NCI-H1436 treated with DMSO at 0.1 percent for 48 hours (cell line): ENCODE results near the gene AUTS2.
A peak's percentile ranks its signal among the peaks of the same experiment; 100 is the strongest.

Experiments
- DNase-seq: peaks from one replicate; lab custom pipeline; 2025; lab: John Stamatoyannopoulos, UW

Gene AUTS2

DNA sequence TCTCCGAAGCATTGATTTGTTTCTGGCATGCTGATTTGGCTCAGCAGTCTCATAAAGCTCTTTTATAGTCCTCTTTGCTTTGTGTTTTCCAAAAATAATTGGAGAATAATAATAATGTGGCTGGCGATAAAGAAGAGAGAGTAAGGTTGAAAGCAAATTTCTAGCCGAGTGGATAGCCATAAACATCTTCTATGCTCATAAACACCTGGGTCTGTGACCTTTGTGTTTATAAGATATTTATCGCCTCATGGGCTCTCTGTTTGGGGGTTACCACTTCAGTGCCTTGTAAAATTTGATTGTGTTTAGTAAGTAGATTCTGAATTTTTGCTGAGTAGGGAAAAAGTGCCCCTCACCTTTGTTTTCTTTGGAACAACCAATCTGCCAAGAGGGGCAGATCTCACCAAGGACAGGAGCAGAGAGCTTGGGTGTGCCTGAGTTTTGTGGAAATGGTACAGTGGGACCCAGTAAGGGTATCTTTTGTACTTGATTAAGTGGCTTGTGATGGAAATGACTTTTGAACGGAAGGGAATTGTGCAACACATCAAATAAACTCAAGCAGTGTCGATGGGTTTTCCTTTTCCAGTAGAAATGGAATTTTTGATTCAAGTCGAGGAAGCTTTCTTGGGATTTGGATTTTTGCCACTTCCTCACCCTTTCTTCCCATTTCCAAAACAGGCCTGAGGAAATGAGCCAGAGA, 220.5 kb downstream of the AUTS2 start:
- DNase-seq: no peak

DNA sequence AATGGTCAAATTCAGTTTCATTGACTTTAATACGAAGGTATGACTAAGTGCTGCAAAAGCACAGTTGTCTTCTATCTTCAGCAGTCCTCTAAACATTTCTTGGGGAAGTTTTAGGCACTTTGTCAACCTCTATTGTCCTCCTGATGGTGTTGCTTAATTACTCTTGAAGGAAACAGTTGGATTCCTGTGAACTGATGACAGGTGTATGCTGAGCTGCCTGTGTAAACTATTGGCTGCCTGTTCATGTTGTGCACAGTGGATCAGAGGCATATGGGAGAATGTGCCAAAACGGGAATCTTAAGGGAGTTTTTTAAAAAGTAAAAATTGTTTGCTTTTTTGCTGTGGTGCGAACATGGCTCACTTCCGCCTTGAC, 221.0 kb downstream of the AUTS2 start:
- DNase-seq: no peak

- peak; percentile 43 for DNase-seq
Measured at GRCh38 chr7:69820479-69821192, 222.4 kb downstream of the AUTS2 start.

DNA sequence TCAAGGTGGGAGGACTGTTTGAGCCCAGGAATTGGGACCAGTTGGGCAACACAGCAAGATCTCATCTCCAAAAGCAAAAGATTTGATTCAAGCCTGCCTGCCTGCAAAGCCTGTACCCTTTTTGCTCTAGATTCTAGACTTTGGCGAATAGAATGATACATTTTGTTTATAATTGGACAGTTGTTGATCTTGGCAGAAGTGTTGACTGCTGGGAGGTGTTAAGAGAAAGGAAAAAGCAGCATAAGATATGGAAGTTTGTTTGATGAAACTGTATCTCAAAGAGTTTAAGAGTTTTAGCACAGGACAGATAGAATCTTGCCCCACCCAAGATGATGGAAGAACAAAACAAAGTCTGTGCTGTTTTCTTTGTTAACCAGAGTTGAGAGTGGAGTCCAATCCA, 224.1 kb downstream of the AUTS2 start:
- DNase-seq: no peak

DNA sequence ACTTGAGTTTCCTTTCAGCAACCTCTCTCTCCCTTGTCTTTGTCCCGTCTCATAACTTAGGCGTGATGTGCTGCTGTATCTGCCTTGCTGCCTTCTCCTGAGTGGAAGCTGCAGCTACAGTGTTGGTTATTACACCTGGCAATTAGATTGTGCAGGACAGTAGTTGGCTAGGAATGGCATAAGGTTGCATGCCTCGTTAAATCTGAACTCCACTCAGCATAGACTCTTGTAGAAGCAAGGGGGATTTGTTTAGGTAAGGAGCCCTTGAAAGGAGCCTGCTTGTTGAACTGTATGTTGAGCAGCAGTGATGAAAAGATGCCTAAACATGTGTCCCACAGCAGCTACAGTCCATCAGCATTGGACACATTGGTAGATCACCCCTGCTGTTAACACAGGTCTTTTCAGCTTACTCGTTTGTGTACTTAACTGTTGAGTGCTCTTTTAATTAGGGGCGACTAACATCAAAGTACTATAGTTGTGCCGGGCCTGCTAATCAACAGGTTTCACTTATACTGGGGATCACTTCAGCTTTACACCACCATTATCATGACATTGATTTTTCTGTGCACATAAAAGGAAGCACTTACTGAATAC, 225.0 kb downstream of the AUTS2 start:
- DNase-seq: no peak

GRCh38 chr7:69825113-69825972, 227.1 kb downstream of the AUTS2 start:
- no peak for DNase-seq

GRCh38 chr7:69826283-69826682, 228.0 kb downstream of the AUTS2 start:
- no peak for DNase-seq

DNA sequence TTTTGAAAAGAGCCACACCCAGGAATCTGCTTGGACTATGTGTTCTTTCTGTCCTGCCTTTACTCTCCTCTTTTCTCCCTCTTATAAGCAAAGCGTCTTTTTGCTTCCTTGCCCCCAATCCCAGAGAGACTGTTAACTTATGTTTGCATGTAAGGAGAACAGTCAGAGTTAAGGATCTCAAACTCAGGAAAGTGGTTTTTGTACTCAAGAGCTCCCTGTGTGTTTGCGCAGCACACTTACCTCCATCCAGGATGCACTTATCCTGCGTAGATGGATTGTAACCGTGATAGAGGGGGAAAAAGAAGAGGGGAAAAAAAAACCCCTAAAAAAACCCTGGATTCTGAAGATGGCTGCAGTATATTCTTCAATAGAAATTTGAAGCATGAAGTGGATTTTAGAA, 228.9 kb downstream of the AUTS2 start:
- no peak for DNase-seq

DNA sequence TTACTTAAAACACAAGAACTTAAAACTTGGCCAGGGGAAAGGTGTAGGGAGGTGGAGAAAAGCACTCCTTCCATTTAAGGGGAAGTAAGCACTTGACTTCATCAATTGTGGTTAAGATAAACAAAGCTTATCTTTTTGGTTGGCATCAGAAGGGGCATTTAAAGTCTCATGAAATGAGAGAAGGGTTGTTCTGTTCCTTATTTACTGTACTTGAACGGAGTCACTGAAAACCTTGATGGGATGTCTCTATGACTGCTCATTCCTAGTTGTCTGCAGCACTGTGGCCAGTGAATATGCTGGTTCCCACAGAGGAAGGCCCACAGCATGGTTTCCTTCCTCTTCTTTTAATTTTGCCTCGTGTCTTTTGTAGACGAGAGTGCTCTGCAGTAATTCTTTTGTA, 229.3 kb downstream of the AUTS2 start:
- no peak for DNase-seq

- no peak for DNase-seq
Measured at GRCh38 chr7:69832356-69832755, 234.1 kb downstream of the AUTS2 start.

DNA sequence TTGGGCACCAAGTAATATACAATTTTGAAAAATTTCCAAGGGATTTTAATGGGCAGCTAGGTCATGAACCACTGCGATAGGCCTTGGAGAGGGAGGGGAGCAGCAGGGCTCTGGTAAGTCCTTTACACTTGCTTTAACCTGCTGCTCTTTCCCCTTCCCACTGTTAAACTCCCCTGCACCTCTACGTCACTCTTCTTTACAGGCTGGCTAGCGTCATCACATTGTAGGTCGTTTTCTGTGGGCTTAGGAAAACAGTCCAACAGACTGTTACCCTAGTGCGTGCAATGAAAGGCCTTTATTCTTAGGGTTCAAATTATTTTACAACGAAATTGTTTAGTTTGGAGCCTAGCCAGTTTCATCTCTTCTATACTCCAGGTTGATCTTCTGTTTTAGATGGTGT, 235.7 kb downstream of the AUTS2 start:
- no peak for DNase-seq

DNA sequence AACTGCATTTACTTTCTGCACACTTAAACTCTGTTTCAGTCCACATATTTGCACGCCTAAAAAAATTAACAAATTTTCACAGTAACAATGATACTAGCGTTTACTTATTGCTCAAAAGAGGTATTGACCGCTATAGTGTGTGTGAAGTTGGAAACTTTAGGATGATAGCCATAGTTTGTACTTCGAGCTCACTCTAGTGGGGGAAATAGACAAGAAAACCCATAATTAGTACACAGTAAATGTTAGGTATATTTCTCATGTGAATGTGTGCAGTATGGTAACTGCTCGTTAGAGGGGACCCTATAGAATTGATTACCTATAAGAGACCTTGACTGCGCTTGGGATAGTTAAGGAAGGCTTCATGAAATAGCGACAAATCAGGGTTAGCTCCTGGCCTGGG, 238.4 kb downstream of the AUTS2 start:
- no peak for DNase-seq

GRCh38 chr7:69837387-69838068, 239.3 kb downstream of the AUTS2 start:
- DNase-seq: peak; percentile 95

DNA sequence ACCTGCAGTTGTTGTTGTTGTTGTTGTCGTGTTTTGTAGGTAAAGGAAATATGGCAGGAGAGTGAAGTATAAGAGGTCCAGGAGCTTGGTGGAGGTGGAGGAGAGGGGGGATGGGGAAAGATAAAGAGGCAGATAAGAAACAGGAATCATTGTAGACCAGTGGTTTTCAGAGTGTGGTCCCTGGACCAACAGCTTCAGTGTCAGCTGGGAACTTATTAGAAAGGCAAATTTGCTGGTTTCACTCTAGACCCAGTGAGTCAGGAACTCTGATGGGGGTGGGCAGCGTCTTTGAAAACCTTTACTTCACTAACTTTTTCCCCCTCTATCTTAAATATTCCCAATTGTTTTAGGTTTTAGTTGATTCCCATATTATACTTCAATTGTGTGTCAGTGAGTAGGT, 241.5 kb downstream of the AUTS2 start:
- no peak for DNase-seq

- no peak for DNase-seq
Measured at GRCh38 chr7:69840248-69840647, 242.0 kb downstream of the AUTS2 start.

DNA sequence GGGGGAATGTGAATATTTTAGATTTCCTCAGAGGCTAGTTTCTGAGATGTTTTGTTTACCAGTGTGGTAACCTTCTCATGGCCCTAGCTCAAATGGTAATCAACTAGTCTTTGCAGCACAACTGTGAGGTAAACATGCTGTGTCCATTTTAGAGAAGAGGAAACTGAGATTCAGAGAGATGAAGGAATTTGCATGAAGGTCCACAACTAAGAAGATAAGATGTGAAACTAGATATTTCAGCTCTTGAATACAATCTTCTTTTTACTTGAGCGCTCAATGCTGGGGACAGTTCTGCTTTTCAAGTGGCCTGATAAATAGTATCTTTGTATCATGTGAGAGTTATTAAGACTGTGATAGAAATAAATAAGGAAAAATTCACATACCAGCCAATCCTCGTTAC, 245.4 kb downstream of the AUTS2 start:
- DNase-seq: no peak

DNA sequence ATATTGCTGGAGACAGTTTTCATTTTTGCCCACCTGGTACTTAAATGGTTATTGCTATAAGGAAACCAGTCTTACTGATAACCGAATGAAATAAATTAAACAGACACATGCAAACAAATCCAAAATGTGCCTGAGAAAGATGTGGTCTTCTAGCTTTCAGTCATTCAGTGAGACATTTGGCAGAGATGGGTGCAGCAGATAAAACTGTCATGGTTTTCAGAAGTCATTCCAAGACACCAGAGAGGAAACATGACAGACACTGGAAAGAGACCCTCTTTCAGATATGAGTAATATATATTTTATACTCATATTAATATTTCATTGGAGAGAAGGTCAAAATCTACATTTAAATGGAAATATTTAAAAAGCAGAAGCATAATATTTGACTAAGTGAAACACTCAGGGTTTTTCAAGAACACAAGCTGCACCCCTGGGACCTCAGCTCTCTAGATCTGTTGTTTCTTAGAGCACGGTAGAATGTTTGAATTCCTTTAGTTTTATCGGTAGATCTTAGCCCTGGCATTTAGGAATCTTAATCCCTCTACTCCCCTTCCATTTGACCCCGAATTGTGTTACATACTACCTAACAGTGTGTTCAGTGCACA, 246.1 kb downstream of the AUTS2 start:
- DNase-seq: no peak

GRCh38 chr7:69845721-69846495, 247.6 kb downstream of the AUTS2 start:
- no peak for DNase-seq

- peak; percentile 53 for DNase-seq
Measured at GRCh38 chr7:69847921-69848612, 249.8 kb downstream of the AUTS2 start.

GRCh38 chr7:69849268-69849667, 251.0 kb downstream of the AUTS2 start:
- DNase-seq: no peak
